HepG2 (cell line): ENCODE data around the gene RFFL. TPM values are rescaled to one million over a fixed set of nuclear protein-coding genes. Genes with fewer than 3 reads are reported as not detected.
A peak's percentile ranks its signal among the peaks of the same experiment; 100 is the strongest.

Experiments
- ATAC-seq: fragments of 200-7000 bp; cut with Tn5 transposase; 3 replicates; pipeline ENCODE4 v1.9.1; 2020; ENCODE audit warnings: mild to moderate bottlenecking, moderate library complexity
- BruUV-seq: library from RNA; stranded (reverse); fragments of 400-500 nt; replicated peaks from 2 replicates; lab custom pipeline; 2021; lab: Mats Ljungman, UMichigan
- CTCF ChIA-PET: fragments of 300-600 bp; formaldehyde crosslinking; extraction: SDS; loops from one replicate; lab custom pipeline; 2021; ENCODE audit warnings: low total read pairs, inconsistent platforms, low intra/inter-chr PET ratio; lab: Yijun Ruan, JAX
- POLR2A ChIA-PET: fragments of 350-600 bp; sonication (Branson Sonifier 250); formaldehyde crosslinking; loops from one replicate; lab custom pipeline; 2020; ENCODE audit warnings: antibody characterized with exemption, inconsistent platforms; lab: Yijun Ruan, JAX
- DNase-seq: peaks from one replicate; pipeline ENCODE4 v3.0.0-alpha.2; 2015; ENCODE audit warnings: low spot score
- FAIRE-seq: peaks from 3 replicates; lab custom pipeline; 2011; peaks lifted over from hg19 to GRCh38; lab: Jason Lieb, UNC
- H2AFZ ChIP-seq: one replicate; pipeline ENCODE4 v1.6.1; 2011; ENCODE audit warnings: low read length, inconsistent platforms
- H3K27ac ChIP-seq: fragments of 300-600 bp; 3 replicates; pipeline ENCODE4 v1.8.0; 2011; ENCODE audit warnings: mixed run types, mild to moderate bottlenecking, mixed read lengths, low read length, inconsistent platforms; ENCODE audit not compliant: insufficient read depth; ENCODE audit errors: extremely low read length
- H3K27me3 ChIP-seq, 2 experiments: fragments of 200-600 bp in 1 of 2; 2 replicates in 1 of 2; 3 replicates in 1 of 2; pipeline versions ENCODE4 v1.6.0 to v1.8.0; 2011; ENCODE audit warnings: low read length in 2 of 2, mild to moderate bottlenecking in 2 of 2, moderate library complexity in 2 of 2, inconsistent platforms in 1 of 2; ENCODE audit not compliant: insufficient read depth in 2 of 2, control insufficient read depth in 1 of 2
- H3K36me3 ChIP-seq, 2 experiments: fragments of 200-600 bp in 1 of 2; replicated peaks in 1 of 2; 2 replicates in 1 of 2; 3 replicates in 1 of 2; pipeline versions ENCODE4 v1.5.1 to v1.8.0; 2011; ENCODE audit warnings: low read length in 2 of 2, inconsistent platforms in 1 of 2; ENCODE audit not compliant: insufficient read depth in 2 of 2, control insufficient read depth in 1 of 2
- H3K4me1 ChIP-seq: 2 replicates; pipeline ENCODE4 v1.5.1; 2012; ENCODE audit warnings: low read length, inconsistent platforms; ENCODE audit not compliant: insufficient read depth
- H3K4me2 ChIP-seq: 2 replicates; pipeline ENCODE4 v1.6.0; 2011; ENCODE audit warnings: low read depth, low read length, inconsistent platforms
- H3K4me3 ChIP-seq, 3 experiments: fragments of 200-600 bp in 1 of 3; sonication (generic), shearing (Covaris generic) in 1 of 3; replicated peaks in 1 of 3; 2 replicates each; pipeline ENCODE4 v1.5.1; 2011 to 2016; ENCODE audit warnings: low read length in 3 of 3, inconsistent platforms in 2 of 3, low read depth in 2 of 3, mild to moderate bottlenecking in 2 of 3, control low read depth in 1 of 3, mixed read lengths in 1 of 3; ENCODE audit not compliant: insufficient read depth in 1 of 3
- H3K79me2 ChIP-seq: one replicate; pipeline ENCODE4 v1.6.1; 2011; ENCODE audit warnings: low read length, inconsistent platforms; ENCODE audit not compliant: insufficient read depth
- H3K9ac ChIP-seq: 2 replicates; pipeline ENCODE4 v1.6.0; 2011; ENCODE audit warnings: mild to moderate bottlenecking, low read depth, low read length, inconsistent platforms; ENCODE audit not compliant: insufficient read depth
- H3K9me3 ChIP-seq: 2 replicates; pipeline ENCODE4 v1.5.1; 2012; ENCODE audit warnings: mild to moderate bottlenecking, low read length
- H4K20me1 ChIP-seq: 2 replicates; pipeline ENCODE4 v1.6.0; 2011; ENCODE audit warnings: inconsistent platforms, mild to moderate bottlenecking, low read length, moderate library complexity; ENCODE audit not compliant: insufficient read depth
- ATF4 ChIP-seq, 2 experiments: fragments of 450-650 bp in 1 of 2; sonication (generic) in 1 of 2; formaldehyde crosslinking; IDR thresholded peaks; 2 replicates each; pipeline versions ENCODE4 v1.5.0 to v1.8.0; 2020 to 2022; ENCODE audit warnings: mild to moderate bottlenecking in 1 of 2, missing genetic modification reagents in 1 of 2
- BCL6 ChIP-seq: IDR thresholded peaks from 2 replicates; pipeline ENCODE4 v1.6.1; 2016; ENCODE audit warnings: missing genetic modification reagents, missing compliant biosample characterization
- RXRB ChIP-seq: IDR thresholded peaks from 2 replicates; pipeline ENCODE4 v1.6.1; 2016; ENCODE audit warnings: borderline replicate concordance, missing genetic modification reagents, missing compliant biosample characterization
- TARDBP ChIP-seq: sonication (generic); formaldehyde crosslinking; IDR thresholded peaks from 2 replicates; pipeline ENCODE4 v1.8.0; 2022; ENCODE audit warnings: mild to moderate bottlenecking, missing genetic modification reagents
- ZSCAN29 ChIP-seq: sonication (generic); formaldehyde crosslinking; conservative IDR thresholded peaks from 2 replicates; pipeline ENCODE4 v1.4.0; 2020; ENCODE audit warnings: mild to moderate bottlenecking, missing genetic modification reagents
- WGBS: methylation state at CpG from one replicate; pipeline ENCODE4 v1.1.6; 2017; ENCODE audit warnings: low lambda C conversion rate; 5-methylcytosine and 5-hydroxymethylcytosine counted together
- in situ Hi-C: cut with HindIII; loops from 2 replicates; pipeline ENCODE4 v1.10.0; 2017; ENCODE audit warnings: low pct_unique_long_range_greater_than_20kb; ENCODE audit not compliant: extremely low pct_ligation_motif_present
- intact Hi-C: fragments of 100-400 bp; cut with micrococcal nuclease; formaldehyde crosslinking; loops from one replicate; pipeline ENCODE4 v1.10.0; 2022; ENCODE audit not compliant: unreplicated experiment
- polyA plus RNA-seq, 8 experiments: library from polyadenylated mRNA; depleted of rRNA in 3 of 8; stranded (reverse) in 7 of 8; unstranded in 1 of 8; fragments of >200 nt; fragmentation: Illumina TruSeq in 4 of 8; extraction: Trizol in 4 of 8; gene quantifications; 2 replicates each; pipeline versions ENCODE4 v1.2.1 to v1.2.3, GENCODE V29; 2011 to 2016; ENCODE audit warnings: low read depth in 4 of 8, missing spikeins in 1 of 8, mixed read lengths in 1 of 8; ENCODE audit not compliant: insufficient read depth in 1 of 8
- total RNA-seq, 5 experiments: library from RNA; depleted of rRNA; stranded (reverse); fragments of >200 nt; fragmentation: Illumina TruSeq; extraction: Trizol; gene quantifications; 2 replicates each; pipeline ENCODE4 v1.2.3, GENCODE V29; 2016; ENCODE audit warnings: low read depth in 1 of 5
- TF ChIP-seq, protein P1 (sequence below): sonication (generic); formaldehyde crosslinking; IDR thresholded peaks from 2 replicates; pipeline ENCODE4 v1.4.0; 2020; ENCODE audit warnings: missing genetic modification reagents

RFFL gene
- total and polyA plus RNA-seq, 2 of the 13 experiments (the other 11 are each of a cell fraction or from before 2014, with no cell fraction given): 24.3 to 48.6 TPM

GRCh38 chr17:35018814-35019213 lies 44.7 kb downstream of the RFFL start:
- no peak overlapping the region for H3K4me2 ChIP-seq
- DNase-seq: no peak
- H4K20me1 ChIP-seq: peaks cover 6% of the 10 kb centered on the region; the same call in 1 of the 2 replicates
- WGBS: 94% methylated on average over 2 of the region's 2 CpGs
- peaks cover 51 to 89% of the 10 kb centered on the region in 2 experiments for H3K36me3 ChIP-seq
- TF ChIP-seq ZSCAN29 (CRISPR knock-in tag) (no peak), BCL6 (0 out of 2 replicates have a peak, but pooled peaks have one; percentile 16), TARDBP (CRISPR knock-in tag) (no peak), RXRB (CRISPR knock-in tag) (no peak), ATF4 (CRISPR knock-in tag; IDR thresholded peaks at IDR 0.05) (no peak)
- TF ChIP-seq, protein P1, sequence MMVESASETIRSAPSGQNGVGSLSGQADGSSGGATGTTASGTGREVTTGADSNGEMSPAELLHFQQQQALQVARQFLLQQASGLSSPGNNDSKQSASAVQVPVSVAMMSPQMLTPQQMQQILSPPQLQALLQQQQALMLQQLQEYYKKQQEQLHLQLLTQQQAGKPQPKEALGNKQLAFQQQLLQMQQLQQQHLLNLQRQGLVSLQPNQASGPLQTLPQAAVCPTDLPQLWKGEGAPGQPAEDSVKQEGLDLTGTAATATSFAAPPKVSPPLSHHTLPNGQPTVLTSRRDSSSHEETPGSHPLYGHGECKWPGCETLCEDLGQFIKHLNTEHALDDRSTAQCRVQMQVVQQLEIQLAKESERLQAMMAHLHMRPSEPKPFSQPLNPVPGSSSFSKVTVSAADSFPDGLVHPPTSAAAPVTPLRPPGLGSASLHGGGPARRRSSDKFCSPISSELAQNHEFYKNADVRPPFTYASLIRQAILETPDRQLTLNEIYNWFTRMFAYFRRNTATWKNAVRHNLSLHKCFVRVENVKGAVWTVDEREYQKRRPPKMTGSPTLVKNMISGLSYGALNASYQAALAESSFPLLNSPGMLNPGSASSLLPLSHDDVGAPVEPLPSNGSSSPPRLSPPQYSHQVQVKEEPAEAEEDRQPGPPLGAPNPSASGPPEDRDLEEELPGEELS (CRISPR knock-in tag): no peak
- ATAC-seq: no peak
- no peak overlapping the region for H3K9ac ChIP-seq
- H3K79me2 ChIP-seq: no peaks in the 10 kb centered on the region
- no peak overlapping the region for H3K27ac ChIP-seq
- H3K27me3 ChIP-seq: no peaks in the 10 kb centered on the region
- in situ Hi-C loops: no loop called here
- H3K4me1 ChIP-seq: no peaks in the 10 kb centered on the region
- BruUV-seq: no TSS peak
- H3K9me3 ChIP-seq: no peaks in the 10 kb centered on the region
- intact Hi-C loops: no loop called here
- no peak for FAIRE-seq
- CTCF ChIA-PET: no interaction called here
- no peak overlapping the region for H2AFZ ChIP-seq
- POLR2A ChIA-PET: no interaction called here
- H3K4me3 ChIP-seq: no peak overlapping the region
